Measurements from ENCODE around the gene PPP6R2.

DNA sequence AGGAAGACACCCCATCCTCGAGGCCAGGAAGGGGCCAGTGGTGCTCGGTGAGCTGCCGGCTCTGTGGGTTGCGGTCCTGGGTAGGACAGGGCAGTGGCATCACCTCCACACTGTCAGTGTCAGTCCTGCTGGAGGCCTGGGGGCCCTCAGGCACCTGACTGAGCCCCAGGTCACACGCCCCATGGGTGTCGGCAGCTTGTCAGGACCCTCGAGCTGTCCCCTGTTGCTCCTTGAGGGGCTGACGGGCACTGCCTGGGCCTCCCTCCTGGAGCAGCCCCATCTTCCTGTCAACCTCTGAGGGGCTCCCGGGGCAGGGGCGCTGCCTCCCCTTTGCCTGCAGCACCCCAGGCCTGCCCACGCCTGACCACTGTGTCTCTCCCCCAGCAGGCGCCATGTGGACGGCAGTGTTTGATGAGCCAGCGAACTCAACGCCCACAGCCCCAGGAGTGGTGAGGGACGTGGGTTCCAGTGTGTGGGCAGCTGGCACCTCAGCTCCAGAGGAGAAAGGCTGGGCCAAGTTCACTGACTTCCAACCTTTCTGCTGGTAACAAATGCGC lies 96.3 kb downstream of the PPP6R2 start:
- TF ChIP-seq, protein P1, sequence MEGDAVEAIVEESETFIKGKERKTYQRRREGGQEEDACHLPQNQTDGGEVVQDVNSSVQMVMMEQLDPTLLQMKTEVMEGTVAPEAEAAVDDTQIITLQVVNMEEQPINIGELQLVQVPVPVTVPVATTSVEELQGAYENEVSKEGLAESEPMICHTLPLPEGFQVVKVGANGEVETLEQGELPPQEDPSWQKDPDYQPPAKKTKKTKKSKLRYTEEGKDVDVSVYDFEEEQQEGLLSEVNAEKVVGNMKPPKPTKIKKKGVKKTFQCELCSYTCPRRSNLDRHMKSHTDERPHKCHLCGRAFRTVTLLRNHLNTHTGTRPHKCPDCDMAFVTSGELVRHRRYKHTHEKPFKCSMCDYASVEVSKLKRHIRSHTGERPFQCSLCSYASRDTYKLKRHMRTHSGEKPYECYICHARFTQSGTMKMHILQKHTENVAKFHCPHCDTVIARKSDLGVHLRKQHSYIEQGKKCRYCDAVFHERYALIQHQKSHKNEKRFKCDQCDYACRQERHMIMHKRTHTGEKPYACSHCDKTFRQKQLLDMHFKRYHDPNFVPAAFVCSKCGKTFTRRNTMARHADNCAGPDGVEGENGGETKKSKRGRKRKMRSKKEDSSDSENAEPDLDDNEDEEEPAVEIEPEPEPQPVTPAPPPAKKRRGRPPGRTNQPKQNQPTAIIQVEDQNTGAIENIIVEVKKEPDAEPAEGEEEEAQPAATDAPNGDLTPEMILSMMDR (IDR thresholded peaks at IDR 0.05): no peak
- TF ChIP-seq POLR2AphosphoS5 (IDR thresholded peaks at IDR 0.05): no peak

Measured in breast epithelium (tissue), 3 donors.